Prostate gland (tissue), 2 donors: ENCODE data around the gene ARID5A.

Source experiments
- CTCF ChIP-seq, 4 experiments: fragments of 200-600 bp in 2 of 4; fragments of 450-650 bp in 2 of 4; sonication (generic) in 2 of 4; IDR thresholded peaks; 1 replicate in 3 of 4; 2 replicates in 1 of 4; pipeline ENCODE4 v1.5.1; 2016 to 2019; ENCODE audit warnings: antibody characterized with exemption in 4 of 4, mild to moderate bottlenecking in 2 of 4, moderate library complexity in 2 of 4
- POLR2A ChIP-seq: fragments of 450-650 bp; IDR thresholded peaks from one replicate; pipeline ENCODE4 v1.6.1; 2016; ENCODE audit warnings: antibody characterized with exemption, mild to moderate bottlenecking
- POLR2AphosphoS5 ChIP-seq: sonication (generic); formaldehyde crosslinking; IDR thresholded peaks from one replicate; pipeline ENCODE4 v1.6.1; 2017; ENCODE audit warnings: antibody characterized with exemption

GRCh38 chr2:96526615-96527285 is 9.8 kb upstream of the ARID5A start:
- no peak for TF ChIP-seq CTCF (IDR thresholded peaks at IDR 0.05)
- TF ChIP-seq POLR2A, result no peak
- TF ChIP-seq POLR2AphosphoS5, result no peak
